Naive B cell (primary cell): ENCODE results near the gene CGN. TPM values are rescaled to one million over a fixed set of nuclear protein-coding genes. Genes with fewer than 3 reads are reported as not detected.
A peak's percentile ranks its signal among the peaks of the same experiment; 100 is the strongest.

Source experiments
- ATAC-seq, 2 donors: fragments of 150-1000 bp; cut with Tn5 transposase; 2 replicates each; pipeline ENCODE4 v1.10.0; 2021; ENCODE audit warnings: low read depth in 2 of 2, mild to moderate bottlenecking in 2 of 2, moderate library complexity in 2 of 2
- DNase-seq: peaks from one replicate; pipeline ENCODE4 v3.0.0; 2022
- H3K27ac Mint-ChIP-seq, 6 donors: one replicate each; pipeline ENCODE4 v1.8.0; 2020 to 2022; ENCODE audit warnings: mild to moderate bottlenecking in 6 of 6, mixed read lengths in 6 of 6, moderate library complexity in 5 of 6, inconsistent platforms in 2 of 6
- H3K27me3 Mint-ChIP-seq, 3 donors: one replicate each; pipeline ENCODE4 v1.8.0; 2021 to 2022; ENCODE audit warnings: mixed read lengths in 3 of 3, mild to moderate bottlenecking in 1 of 3
- H3K36me3 Mint-ChIP-seq, 2 donors: one replicate each; pipeline ENCODE4 v1.8.0; 2020 to 2022; ENCODE audit warnings: mixed read lengths in 2 of 2, inconsistent platforms in 1 of 2, mild to moderate bottlenecking in 1 of 2
- H3K4me1 Mint-ChIP-seq, 3 donors: one replicate each; pipeline ENCODE4 v1.8.0; 2020 to 2022; ENCODE audit warnings: mixed read lengths in 3 of 3, inconsistent platforms in 1 of 3, mild to moderate bottlenecking in 1 of 3, moderate library complexity in 1 of 3
- H3K4me3 Mint-ChIP-seq, 8 donors: one replicate each; pipeline ENCODE4 v1.8.0; 2020 to 2022; ENCODE audit warnings: mild to moderate bottlenecking in 8 of 8, mixed read lengths in 8 of 8, moderate library complexity in 8 of 8, inconsistent platforms in 2 of 8
- H3K9me3 Mint-ChIP-seq, 7 donors: one replicate each; pipeline ENCODE4 v1.8.0; 2020 to 2022; ENCODE audit warnings: mixed read lengths in 7 of 7, mild to moderate bottlenecking in 5 of 7, inconsistent platforms in 2 of 7, moderate library complexity in 1 of 7
- polyA plus RNA-seq, 6 donors: library from polyadenylated mRNA; unstranded; fragments of 300-500 nt; fragmentation: Illumina TruSeq; gene quantifications; one replicate each; pipeline ENCODE4 v1.2.3, GENCODE V29; 2021; ENCODE audit warnings: low read depth in 6 of 6

The CGN gene
- polyA plus RNA-seq, 6 donors from 2014 or later, result 0.07 to 0.43 (median 0.13) TPM; not detected in 3

DNA sequence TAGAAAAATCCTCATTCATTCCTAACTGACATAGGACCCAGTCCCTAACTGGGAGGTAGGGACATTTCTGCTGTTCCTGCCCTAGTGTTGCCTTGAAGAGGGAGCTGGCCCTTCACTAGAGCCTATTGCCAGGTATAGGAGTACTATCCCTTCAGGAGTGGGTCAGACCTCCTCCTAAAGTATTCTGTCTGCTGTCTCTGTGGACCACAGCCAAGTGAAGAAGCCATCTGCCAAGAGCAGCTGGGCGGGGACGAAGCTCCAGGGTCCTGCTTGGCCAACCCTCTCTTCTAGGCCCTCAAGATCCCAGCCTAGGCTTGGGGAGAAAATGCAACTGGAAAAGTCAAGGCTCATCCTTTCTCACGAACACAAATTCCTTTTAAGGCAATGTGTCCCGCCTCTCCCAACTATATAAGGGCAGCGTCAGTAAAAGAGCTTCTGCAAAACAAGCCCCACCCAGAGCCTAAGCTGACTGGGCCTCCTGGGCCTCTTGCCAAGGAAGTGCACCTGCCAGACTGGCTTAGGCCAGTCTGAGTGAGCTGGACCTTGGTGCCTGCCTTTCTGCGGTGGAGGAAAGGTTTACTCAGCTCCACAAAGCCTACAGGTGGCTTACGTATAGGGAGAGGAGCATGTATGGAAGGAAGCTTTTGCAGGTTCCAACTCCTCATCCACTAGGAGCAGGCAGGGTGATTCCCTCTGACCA lies 28.3 kb downstream of the CGN start:
- H3K27ac Mint-ChIP-seq, result peak overlapping the region in 3 of 6 donors; percentile 7 to 79 (median 73)
- H3K9me3 Mint-ChIP-seq, result no peaks in the 10 kb centered on the region
- peaks cover 13 to 28% (median 27%) of the 10 kb centered on the region in 3 donors for H3K4me1 Mint-ChIP-seq
- ATAC-seq (peak; percentile 21 to 25), DNase-seq (no peak)
- H3K36me3 Mint-ChIP-seq, result no peaks in the 10 kb centered on the region
- H3K4me3 Mint-ChIP-seq, result peak overlapping the region; percentile 91 to 98 (median 98)
- H3K27me3 Mint-ChIP-seq, result peaks cover 20 to 37% (median 31%) of the 10 kb centered on the region in 3 donors

DNA sequence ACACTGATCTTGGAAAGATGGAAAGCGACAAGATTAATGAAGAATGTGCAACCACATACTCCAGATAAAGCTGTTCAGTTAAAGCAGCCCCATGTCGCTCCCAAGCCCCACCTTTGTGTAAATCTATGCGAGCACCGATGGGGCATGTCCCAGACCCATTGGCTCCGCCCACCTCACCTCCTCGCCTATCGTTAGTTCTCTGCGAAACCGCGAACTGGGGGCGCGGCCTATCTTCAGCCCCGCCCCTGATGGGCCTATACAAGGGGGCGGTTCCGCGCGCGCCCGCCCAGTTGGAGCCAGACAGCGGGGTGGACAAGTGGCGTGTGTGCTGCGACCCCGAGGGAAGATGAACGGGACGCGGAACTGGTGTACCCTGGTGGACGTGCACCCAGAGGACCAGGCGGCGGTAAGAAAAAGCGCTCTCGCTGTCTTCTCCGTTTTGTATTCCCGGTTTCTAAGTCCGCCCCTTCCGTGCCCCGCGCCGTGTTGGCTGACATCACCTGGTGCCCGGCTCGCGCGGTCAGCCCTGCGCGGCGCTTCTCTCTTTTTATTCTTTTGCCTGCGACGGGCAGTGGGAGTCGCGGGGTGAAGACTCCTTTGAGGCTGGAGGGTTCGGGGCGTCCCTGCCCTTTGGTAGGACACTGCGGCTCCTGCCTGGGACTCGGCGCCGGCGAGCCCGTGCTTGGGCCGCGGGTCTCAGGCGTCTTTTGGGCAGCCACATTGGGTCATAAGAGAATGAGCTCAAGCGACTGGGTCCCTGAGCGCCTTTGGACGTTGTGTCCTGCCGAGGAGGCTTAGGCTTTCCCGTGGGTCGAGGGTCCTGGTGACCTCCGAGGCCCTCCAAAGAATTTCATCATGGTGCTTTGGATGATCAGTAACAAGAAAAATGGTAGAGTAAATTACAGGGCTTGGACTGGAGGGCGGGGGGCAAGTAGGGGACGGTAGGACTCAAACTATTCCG lies 29.1 kb downstream of the CGN start, which contains the start of gene TUFT1:
TSS of gene TUFT1 (plus strand) at position 289 of the 961 bp plus-strand sequence. CDS start at position 347, 58 bp downstream.
- DNase-seq, result peak; percentile 94
- peak; percentile 98 for ATAC-seq
- no peaks in the 10 kb centered on the region for H3K9me3 Mint-ChIP-seq
- H3K4me1 Mint-ChIP-seq, result peaks cover 13 to 28% (median 27%) of the 10 kb centered on the region in 3 donors
- peak within 1 kb of the TSS; percentile 73 to 96 (median 86) for H3K27ac Mint-ChIP-seq
- peak within 1 kb of the TSS; percentile 91 to 98 (median 98) for H3K4me3 Mint-ChIP-seq
- peaks cover 20 to 43% (median 24%) of the 10 kb centered on the region in 3 donors for H3K27me3 Mint-ChIP-seq
- no peaks in the 10 kb centered on the region for H3K36me3 Mint-ChIP-seq

DNA sequence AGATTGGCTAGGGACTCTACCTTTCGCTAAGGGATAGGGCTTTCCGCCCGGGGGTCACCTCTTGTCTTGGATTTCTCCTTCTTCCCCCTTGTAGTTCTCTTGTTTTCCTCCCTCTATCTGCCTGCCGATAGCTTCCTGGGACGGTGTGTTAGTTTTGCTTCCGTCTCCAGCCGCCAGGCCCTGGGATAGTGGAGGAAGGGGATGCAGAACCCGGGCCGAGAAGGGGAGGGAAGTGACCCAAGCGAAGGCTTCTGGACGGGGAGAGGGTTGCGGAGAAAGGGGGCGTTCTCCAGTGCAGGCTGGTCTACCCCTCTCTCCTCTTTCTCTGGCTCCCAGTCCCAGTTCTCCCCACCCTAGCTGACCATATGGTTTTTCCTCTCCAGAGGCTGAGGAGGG lies 29.8 kb downstream of the CGN start:
- no peaks in the 10 kb centered on the region for H3K36me3 Mint-ChIP-seq
- H3K27ac Mint-ChIP-seq, result peak overlapping the region in 2 of 6 donors; percentile 56 to 73
- DNase-seq, result peak; percentile 5

DNA sequence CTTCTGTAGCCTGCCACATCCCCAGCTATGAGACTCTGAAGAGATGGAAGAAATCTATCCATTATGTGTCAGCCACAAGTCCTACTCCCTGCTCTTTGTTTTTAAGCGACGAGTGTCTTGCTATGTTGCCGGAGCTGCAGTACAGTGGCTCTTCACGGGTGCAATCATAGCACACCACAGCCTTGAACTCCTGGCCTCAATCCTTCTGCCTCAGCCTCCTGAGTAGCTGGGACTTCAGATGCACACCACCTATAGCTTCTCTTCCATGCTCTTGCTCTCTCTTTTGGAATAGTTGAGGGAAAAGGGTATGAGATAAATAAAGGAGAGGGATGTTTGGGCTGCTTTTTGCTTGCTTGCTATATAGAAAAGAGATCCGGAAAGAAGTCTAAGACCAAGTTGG lies 30.6 kb downstream of the CGN start:
- DNase-seq, result no peak
- Mint-ChIP-seq H3K4me1 (peaks cover 13 to 28% (median 27%) of the 10 kb centered on the region in 3 donors), H3K4me3 (peak overlapping the region; percentile 91 to 98 (median 98)), H3K27ac (no peak overlapping the region), H3K9me3 (no peaks in the 10 kb centered on the region), H3K36me3 (peaks cover 0 to 3% of the 10 kb centered on the region in 2 donors), H3K27me3 (peaks cover 20 to 50% (median 29%) of the 10 kb centered on the region in 3 donors)
- no peak for ATAC-seq

More for the DNA sequence above, 29.8 kb downstream of the CGN start:
- Mint-ChIP-seq H3K4me1 (peaks cover 13 to 28% (median 27%) of the 10 kb centered on the region in 3 donors), H3K4me3 (peak overlapping the region; percentile 91 to 98 (median 98)), H3K9me3 (no peaks in the 10 kb centered on the region), H3K27me3 (peaks cover 20 to 48% (median 29%) of the 10 kb centered on the region in 3 donors)
- no peak for ATAC-seq

DNA sequence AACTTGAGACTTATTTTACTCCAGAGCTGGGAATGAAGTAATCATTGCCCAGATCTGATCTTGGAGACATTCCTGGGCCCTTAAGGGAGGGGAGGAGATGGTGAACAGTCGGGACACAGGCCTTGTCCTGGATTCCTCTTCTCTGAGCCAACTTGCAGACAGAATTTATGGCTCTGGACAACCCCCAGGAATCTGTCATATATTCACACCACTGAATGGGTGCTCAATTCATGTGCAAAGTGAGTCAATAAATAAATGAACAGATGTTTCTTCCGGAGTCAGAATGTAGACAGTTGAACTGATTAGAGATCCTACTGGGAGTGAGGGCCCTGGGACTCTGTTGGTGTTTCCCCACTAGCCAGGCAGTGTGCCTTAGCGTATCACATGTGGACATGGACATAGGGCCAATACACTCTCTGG lies 31.5 kb downstream of the CGN start:
- DNase-seq, result no peak
- H3K9me3 Mint-ChIP-seq, result no peaks in the 10 kb centered on the region
- peaks cover 20 to 50% (median 34%) of the 10 kb centered on the region in 3 donors for H3K27me3 Mint-ChIP-seq
- H3K4me3 Mint-ChIP-seq, result peak overlapping the region in 1 of 8 donors; percentile 98
- H3K4me1 Mint-ChIP-seq, result peaks cover 13 to 30% (median 27%) of the 10 kb centered on the region in 3 donors
- no peak for ATAC-seq
- H3K27ac Mint-ChIP-seq, result no peak overlapping the region
- peaks cover 0 to 7% of the 10 kb centered on the region in 2 donors for H3K36me3 Mint-ChIP-seq

DNA sequence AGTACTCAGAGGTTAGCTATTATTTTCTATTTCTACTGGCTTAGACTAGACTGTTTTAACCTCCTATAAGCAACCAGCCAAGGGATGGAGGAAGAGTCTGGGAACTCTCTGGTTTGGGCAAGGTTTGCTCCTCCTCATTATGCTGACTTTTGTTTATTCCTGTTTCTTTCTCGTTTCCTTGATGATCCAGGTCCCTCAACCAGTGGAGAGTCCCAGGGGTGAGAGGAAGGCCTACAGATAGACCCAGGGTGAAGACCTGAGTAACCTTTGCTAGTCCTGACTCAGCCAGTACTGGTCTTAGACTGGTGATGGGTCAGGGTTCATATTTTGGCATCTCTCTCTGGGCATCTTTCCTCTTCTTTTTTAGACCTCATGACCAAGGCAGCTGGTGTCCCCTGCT lies 34.4 kb downstream of the CGN start:
- Mint-ChIP-seq H3K27ac (no peak overlapping the region), H3K9me3 (no peaks in the 10 kb centered on the region)

DNA sequence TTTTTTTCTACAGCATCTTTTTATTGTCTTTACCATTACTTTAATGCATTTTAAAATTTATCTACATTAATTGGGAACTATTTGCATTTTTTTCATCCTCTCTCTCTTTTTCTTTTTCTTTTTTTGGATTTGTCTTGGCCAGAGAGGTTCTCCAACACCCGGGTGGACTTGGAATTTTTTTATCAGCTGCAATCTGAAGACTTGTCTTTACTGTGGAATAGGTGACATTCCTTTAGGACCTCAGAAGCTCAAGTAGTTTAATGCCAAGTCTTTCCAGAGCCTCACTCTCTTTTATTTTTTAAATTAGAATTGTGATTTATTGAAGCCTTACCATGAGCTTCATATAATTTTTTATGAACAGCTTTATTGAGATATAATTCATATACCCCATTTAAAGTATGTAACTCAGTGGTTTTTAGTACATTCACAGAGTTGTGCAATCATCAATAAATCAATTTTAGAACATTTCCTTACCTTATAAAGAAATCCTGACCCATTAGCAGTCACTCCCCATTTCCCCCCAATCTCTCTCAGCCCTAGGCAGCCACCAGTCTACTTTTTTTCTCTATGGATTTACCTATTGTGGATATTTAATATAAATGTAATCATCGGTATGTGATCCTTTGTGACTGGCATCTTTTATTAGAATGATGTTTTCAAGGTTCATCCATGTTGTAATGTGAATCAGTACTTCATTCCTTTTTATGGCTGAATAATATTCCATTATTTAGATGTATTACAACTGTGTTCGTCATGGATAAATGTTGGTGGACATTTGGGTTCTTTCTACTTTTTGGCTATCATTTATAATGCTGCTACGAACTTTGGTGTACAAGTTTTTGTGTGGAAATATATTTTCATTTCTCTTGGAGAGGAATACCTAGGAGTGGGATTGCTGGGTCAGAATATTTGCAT lies 35.1 kb downstream of the CGN start:
- peaks cover 0 to 7% of the 10 kb centered on the region in 2 donors for H3K36me3 Mint-ChIP-seq
- peaks cover 0 to 8% (median 7%) of the 10 kb centered on the region in 3 donors for H3K4me1 Mint-ChIP-seq
- peak overlapping the region in 2 of 6 donors; percentile 35 to 65 for H3K27ac Mint-ChIP-seq

More for the DNA sequence above, 34.4 kb downstream of the CGN start:
- H3K4me1 Mint-ChIP-seq, result peaks cover 6 to 15% (median 14%) of the 10 kb centered on the region in 3 donors
- H3K27me3 Mint-ChIP-seq, result peaks cover 20 to 49% (median 34%) of the 10 kb centered on the region in 3 donors
- peaks cover 0 to 7% of the 10 kb centered on the region in 2 donors for H3K36me3 Mint-ChIP-seq
- DNase-seq (no peak), ATAC-seq (no peak)
- H3K4me3 Mint-ChIP-seq, result no peak overlapping the region

DNA sequence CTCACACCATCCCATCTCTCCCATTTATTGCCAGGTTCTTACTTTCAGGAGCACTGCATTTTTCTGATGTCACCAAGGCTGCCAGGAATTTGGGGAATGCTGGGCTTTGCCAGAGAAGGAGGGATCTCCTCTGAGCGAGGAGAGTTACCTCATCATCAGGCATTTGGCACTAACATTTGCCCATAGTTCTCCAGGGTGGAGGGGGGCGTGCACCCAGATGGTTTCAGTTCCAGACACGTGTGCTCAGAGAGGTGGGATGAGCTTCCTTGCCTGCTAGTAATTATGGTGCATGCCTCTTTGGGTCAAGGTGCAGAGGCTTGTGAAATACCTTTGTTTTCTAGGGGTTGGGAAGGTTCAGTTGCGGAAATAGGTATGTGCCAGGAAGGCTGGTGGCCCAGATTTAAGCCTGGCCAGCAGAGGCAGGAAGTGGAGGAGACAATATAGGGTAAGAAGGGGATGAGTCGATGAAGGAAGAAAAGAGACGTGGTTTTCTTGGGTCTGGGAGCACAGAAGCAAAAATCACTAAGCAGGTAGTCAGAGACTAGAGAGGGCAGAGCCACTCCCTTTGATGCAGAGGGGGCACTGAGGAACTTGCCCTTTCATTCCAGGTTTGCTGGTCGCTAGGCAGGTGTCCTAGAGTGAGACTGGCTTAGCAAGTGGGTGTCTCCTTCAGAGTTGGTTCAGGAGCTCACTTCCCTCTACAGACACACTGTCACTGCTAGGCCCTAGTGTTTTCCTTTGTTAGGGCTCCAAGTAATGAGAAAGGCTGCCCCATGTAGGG lies 36.1 kb downstream of the CGN start:
- DNase-seq, result no peak
- Mint-ChIP-seq H3K36me3 (peaks cover 0 to 7% of the 10 kb centered on the region in 2 donors), H3K9me3 (no peaks in the 10 kb centered on the region), H3K27me3 (peaks cover 9 to 34% (median 23%) of the 10 kb centered on the region in 3 donors), H3K4me3 (no peak overlapping the region), H3K4me1 (peaks cover 0 to 1% (median 0%) of the 10 kb centered on the region in 3 donors), H3K27ac (peak overlapping the region in 2 of 6 donors; percentile 26 to 27)
- no peak for ATAC-seq

More for the DNA sequence above, 35.1 kb downstream of the CGN start:
- Mint-ChIP-seq H3K27me3 (peaks cover 19 to 41% (median 33%) of the 10 kb centered on the region in 3 donors), H3K4me3 (no peak overlapping the region), H3K9me3 (no peaks in the 10 kb centered on the region)
- DNase-seq, result no peak
- ATAC-seq, result no peak

DNA sequence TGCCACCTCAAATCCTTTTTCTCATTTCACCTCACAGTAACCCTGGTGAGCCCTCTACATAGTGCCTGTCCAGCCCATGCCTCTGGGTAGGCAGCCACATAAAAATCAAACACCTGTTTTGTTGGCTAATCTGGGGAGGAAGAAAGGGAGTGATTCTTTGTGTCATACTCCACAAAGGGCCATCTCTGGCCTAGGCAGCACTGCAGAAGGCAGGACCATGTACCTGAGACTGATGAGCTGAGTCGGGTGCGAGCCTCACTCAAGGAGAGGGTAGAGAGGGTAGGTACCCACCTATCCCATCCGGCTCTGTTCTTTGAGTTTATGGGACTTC lies 36.7 kb downstream of the CGN start:
- Mint-ChIP-seq H3K9me3 (no peaks in the 10 kb centered on the region), H3K27me3 (peaks cover 4 to 29% (median 18%) of the 10 kb centered on the region in 3 donors), H3K36me3 (peaks cover 0 to 7% of the 10 kb centered on the region in 2 donors), H3K4me3 (no peak overlapping the region), H3K4me1 (peaks cover 0 to 1% (median 0%) of the 10 kb centered on the region in 3 donors), H3K27ac (no peak overlapping the region)
- ATAC-seq (no peak), DNase-seq (no peak)

DNA sequence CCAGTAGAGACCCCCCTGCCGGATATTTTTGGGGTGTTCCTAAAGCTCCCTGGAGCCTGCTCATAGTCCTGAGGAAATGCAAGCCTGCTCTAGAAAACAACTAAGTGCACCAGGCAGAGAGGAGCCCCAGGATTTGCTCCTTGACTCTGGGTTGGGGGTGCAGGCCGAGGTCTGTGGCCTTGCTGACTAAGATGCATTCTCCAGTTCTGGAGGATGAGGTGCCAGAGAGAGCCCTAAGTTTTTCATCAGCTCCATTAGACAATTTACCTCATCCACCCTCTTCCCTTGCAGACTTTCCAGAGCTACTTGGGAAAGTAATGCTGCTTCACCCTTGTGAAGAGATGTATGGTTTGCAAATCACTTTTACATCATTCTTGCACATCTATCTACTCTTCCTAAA lies 38.0 kb downstream of the CGN start:
- Mint-ChIP-seq H3K9me3 (no peaks in the 10 kb centered on the region), H3K36me3 (peaks cover 0 to 7% of the 10 kb centered on the region in 2 donors), H3K4me1 (peaks cover 0 to 1% (median 0%) of the 10 kb centered on the region in 3 donors), H3K4me3 (no peak overlapping the region), H3K27me3 (peaks cover 0 to 16% (median 10%) of the 10 kb centered on the region in 3 donors), H3K27ac (no peak overlapping the region)
- DNase-seq (no peak), ATAC-seq (no peak)

DNA sequence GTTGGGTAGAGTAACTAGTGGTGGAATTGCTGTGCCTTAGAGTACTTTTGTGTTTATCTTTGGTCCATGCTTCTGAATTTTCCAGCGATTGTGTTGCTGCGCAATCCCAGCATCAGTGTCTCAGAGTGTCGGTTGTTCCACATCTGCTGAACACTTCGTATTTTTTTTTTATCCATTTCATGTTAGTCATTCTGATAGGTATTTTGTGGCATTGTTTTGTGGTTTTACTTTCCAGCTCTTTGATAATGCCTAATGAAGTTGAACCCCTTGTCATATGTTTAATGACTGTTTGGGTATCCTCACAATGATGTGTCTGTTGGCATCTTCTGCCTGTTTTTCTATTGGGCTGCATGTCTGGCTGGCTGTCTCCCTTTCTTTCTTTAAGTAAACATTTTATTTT lies 42.5 kb downstream of the CGN start:
- Mint-ChIP-seq H3K27me3 (peaks cover 0 to 5% (median 0%) of the 10 kb centered on the region in 3 donors), H3K36me3 (no peaks in the 10 kb centered on the region), H3K4me1 (no peaks in the 10 kb centered on the region), H3K9me3 (peaks cover 0 to 2% (median 0%) of the 10 kb centered on the region in 7 donors), H3K27ac (no peak overlapping the region), H3K4me3 (no peak overlapping the region)
- ATAC-seq (no peak), DNase-seq (no peak)

DNA sequence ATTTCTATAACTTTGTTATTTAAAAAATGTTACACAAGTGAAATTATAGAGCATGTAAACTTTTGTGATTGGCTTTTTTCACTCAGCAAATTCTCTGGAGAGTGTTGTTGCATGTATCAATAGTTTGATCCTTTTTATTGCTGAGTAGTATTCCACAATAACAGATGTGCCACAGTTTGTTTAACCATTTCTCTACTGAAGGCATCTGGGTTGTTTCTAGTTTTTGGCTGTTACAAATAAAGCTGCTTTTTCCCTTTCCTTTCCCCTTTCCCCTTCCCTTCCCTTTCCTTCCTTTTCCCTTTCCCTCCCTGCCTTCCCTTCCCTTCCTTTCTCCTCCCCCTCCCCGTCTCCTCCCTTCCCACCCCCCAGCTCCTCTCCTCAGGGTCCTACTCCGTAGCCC lies 44.9 kb downstream of the CGN start:
- Mint-ChIP-seq H3K4me1 (no peaks in the 10 kb centered on the region), H3K36me3 (no peaks in the 10 kb centered on the region), H3K9me3 (peaks cover 0 to 2% (median 0%) of the 10 kb centered on the region in 7 donors), H3K27ac (no peak overlapping the region), H3K4me3 (no peak overlapping the region), H3K27me3 (peaks cover 0 to 12% (median 0%) of the 10 kb centered on the region in 3 donors)
- ATAC-seq (no peak), DNase-seq (no peak)
